Retina (tissue), 1 donor: ENCODE results near the gene PLEKHN1.
"Not testable (repeated sequence)": the region's sequence is repeated elsewhere in the genome, so short reads cannot be mapped to it uniquely, and the experiment has no call there.

ENCODE experiments used
- DNase-seq: peaks from one replicate; pipeline ENCODE4 v3.0.0-alpha.2; 2016

PLEKHN1 gene

DNA sequence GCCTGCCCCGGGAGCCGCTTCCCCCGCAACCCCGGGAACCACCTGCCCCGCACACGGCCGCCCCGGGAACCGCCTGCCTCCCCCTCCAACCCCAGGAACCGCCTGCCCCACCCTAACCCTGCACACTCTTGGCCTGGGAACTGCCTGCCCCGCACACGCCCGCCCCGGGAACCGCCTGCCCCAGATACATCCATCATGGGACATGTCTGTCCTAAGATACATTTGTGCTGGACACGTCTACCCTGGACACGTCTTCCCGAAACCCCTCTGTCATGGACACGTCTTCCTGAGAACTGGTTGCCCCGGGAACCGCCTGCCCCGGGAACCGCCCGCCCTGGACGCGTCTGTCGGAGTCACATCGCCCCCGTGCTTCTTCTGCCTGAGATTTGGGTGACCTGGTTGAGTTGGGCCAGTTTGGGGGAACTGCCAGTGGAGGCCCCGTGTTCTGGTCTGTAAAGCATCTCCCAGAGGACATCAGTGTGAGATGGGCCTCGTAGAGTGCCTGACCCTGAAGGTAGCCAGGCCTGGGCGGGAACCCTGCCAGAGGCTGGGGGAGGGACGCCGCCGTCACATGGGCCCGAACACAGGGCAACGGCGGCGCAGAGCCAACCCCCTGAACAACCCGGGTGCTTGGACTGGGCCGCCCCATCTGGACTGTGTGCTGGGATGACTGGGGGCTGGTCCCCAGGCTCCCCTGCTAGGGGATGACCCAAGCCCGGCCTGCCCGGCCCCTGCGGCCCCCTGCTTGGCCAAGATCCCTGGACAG, 12.0 kb downstream of the PLEKHN1 start:
- no peak for DNase-seq

- DNase-seq = no peak
These were observed 12.8 kb downstream of the PLEKHN1 start for GRCh38 chr1:978835-979743.

DNA sequence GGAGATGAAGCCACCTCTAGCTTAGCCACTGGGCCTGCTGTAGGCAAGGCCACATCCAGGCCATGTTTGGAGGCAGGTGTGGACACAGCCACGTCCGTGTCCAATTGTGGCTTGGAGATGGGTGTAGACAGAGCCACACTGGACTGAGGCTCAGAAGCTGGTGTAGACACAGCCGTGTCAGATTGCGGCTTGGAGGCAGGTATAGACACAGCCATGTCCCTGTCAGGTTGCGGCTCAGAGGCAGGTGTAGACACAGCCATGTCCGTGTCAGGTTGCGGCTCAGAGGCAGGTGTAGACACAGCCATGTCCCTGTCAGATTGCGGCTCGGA, 13.4 kb downstream of the PLEKHN1 start:
- no peak for DNase-seq

GRCh38 chr1:980137-980571, 13.9 kb downstream of the PLEKHN1 start:
- no peak for DNase-seq

DNA sequence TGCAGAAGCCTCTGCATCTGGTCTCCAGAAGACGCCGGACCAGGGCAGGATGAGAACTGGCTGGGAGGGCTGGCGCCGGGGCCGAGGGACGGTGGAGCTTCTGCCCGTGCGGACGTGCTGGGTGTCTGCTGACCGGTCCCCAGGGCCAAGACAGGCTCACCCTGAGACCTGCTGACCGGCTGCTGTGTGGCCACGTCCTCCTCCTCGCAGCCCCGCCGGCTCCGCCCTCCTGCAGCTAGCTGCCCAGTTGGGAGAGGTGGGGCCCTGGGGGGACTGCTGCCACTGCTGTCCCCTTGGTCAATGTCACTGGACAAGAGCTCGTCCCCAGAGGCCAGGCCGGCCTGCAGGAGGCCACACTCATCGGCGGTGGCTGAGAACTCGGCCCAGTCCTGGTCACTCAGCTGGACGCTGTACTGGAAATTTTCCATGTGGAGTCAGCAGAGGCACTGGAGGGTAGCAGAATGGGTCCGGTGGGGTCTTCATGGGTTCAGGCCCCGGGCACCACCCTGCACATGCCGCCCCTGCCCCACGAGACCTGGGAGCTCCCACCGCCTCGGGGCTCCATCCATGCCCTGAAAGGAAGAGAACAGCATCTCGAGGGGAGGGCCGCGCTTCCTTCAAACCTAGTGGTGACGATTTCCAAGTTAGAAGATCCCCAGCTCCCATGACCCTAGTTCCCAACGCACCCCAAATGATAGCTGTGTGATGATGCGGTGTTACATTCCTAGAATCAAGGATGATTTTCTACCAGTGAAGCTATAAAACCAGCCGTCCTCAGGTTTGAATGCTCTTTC, 14.5 kb downstream of the PLEKHN1 start:
- no peak for DNase-seq

- no peak for DNase-seq
These were observed 15.2 kb downstream of the PLEKHN1 start for GRCh38 chr1:981491-981954.

GRCh38 chr1:981955-982558, 15.8 kb downstream of the PLEKHN1 start, which contains the start of gene PERM1:
PERM1 (minus strand) TSS chr1:982093; CDS start chr1:981029, 1,064 bp downstream.
- DNase-seq = no peak

- no peak for DNase-seq
These were observed 16.6 kb downstream of the PLEKHN1 start for GRCh38 chr1:982765-983436.

- DNase-seq = no peak
These were observed 17.7 kb downstream of the PLEKHN1 start for GRCh38 chr1:983798-984475.

GRCh38 chr1:984476-984814, 18.2 kb downstream of the PLEKHN1 start:
- DNase-seq = no peak

DNA sequence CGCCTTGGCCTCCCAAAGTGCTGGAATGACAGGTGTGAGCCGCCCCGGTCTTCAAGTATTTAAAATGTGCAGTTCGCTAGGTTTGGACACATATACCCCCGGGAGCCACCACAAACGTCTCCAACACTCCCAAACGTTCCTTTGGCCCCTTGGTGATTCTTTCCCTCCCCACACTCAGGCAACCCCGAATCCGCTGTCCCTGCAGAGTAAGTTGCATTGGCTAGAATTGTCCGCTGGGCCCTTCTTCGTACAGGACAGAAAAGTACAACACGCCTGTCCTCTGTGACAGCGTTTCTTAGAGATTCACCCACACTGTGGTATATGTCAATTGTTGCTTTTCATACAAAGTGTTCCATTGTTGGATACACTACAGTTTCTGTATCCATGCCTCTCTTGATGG, 18.8 kb downstream of the PLEKHN1 start:
- DNase-seq = no peak

GRCh38 chr1:988061-988460, 21.8 kb downstream of the PLEKHN1 start:
- DNase-seq = not testable (repeated sequence)

- not testable (repeated sequence) for DNase-seq
These were observed 25.0 kb downstream of the PLEKHN1 start for GRCh38 chr1:991275-991674.

DNA sequence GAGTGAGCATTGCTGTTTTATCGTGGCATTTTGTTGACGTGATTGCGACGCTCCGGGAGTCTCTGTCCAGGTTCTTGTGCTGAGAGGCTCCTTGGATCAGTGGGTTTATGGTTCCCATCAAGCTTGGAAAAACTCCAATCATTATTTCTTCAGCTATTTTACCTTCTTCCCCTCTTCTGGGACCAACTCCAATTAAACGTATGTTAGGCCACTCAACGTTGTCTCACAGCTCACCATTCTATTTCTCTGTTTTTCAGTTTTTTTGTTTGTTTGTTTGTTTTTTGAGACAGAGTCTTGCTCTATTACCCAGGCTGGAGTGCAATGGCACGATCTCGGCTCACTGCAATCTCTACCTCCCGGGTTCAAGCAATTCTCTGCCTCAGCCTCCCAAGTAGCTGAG, 25.6 kb downstream of the PLEKHN1 start:
- no peak for DNase-seq

GRCh38 chr1:992362-992761, 26.1 kb downstream of the PLEKHN1 start:
- DNase-seq = no peak

DNA sequence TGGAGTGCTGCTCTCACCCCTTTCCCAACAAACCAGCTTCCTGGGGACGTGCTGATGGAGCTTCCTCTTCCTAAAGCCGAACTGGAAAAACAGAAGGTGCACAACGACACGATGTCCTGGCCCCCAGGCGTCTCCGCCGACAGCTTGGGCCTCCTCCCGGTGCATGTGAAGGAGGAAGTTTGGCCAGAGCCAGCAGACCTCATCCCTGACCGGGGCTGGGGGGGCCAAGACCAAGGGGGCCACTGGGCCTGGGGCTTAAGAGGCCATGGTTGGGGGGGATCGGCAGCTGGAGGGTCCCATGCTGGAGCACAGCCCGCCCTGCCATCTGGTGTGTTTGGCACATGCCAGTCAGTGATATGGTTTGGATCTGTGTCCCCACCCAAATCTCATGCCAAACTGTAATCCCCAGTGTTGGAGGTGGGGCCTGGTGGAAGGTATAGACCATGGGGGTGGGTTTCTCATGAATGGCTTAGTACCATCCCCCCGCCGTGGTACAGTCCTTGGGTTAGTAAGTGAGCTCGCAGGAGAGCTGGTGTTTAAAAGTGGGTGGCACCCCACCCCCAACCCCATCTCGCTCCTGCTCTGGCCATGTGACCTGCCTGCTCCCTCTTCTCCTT, 27.2 kb downstream of the PLEKHN1 start:
- no peak for DNase-seq

- not testable (repeated sequence) for DNase-seq
These were observed 28.3 kb downstream of the PLEKHN1 start for GRCh38 chr1:994546-994945.

DNA sequence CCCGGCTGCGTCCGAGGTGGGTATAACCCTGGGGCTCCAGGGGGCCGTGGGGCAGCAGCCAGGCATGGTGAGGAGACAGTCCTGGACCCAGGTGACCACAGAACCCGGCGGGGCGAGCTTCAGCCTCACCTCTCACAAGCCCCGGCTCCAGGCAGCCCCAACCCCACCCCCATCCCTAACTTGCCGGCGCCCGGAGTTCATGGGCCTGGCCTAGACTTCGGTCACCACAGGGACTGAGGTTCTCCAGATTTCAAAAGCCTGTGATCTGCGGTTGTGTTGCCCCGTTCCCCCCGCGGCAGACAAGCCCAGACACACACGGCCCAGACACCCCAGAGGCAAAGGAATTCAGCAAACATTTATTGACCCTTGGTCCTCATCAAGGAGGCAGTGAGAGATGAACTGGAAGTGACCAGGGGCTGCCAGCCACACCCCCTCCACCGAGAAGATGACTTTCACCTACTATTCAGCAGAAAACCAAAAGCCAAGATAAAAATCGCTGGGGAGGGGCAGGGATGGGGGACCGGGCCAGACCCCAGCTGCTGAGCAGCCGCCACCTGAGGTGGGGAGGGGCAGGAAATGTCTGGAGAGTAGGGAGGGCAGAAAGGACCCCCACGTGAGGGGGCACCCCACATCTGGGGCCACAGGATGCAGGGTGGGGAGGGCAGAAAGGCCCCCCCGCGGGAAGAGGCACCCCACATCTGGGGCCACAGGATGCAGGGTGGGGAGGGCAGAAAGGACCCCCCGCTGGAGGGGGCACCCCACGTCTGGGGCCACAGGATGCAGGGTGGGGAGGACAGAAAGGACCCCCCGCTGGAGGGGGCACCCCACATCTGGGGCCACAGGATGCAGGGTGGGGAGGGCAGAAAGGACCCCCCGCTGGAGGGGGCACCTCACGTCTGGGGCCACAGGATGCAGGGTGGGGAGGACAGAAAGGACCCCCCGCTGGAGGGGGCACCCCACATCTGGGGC, 29.7 kb downstream of the PLEKHN1 start:
- DNase-seq = no peak

DNA sequence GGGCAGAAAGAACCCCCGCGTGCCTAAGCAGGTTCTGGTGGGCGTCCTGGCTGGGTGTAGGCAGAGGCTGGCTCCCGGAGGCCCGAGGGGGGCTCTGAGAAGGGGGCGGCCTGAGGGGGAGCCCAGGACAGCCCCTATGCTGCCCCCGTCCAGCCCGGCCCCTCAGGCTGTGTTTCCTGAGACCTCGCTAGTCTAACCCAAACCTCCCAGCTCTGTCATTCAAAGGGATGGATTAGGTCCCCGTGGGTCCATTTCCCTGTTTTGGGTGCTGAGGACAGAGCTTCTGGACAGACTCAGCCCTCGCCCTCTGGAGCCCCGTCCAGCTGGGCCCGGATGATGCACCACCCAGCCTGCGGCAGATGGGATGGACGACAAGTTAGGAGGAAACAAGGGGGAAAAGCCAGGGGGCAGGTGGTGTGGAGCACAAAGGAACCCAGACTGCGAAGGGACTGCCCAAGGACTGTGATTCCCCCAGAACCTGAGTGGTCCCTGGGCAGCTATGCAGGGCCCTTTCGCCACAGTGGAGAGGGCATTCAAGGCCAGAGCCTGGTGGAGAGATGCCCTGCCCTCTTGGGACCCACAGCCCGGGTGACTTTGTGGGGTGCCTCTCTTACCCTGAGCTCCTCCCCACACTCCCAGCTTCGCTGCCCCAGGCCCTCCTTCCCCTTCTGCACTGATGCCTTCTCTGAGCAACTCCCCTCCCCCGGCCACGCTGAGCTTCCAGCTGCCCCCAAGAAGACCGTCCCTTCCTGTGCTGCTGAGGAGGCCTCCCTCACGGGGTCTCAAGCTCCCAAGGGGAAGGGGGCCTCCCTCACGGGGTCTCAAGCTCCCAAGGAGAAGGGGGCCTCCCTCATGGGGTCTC, 30.8 kb downstream of the PLEKHN1 start:
- no peak for DNase-seq
